Lung (tissue), 12 donors: ENCODE data around the gene RBM26. TPM values are rescaled to one million over a fixed set of nuclear protein-coding genes. Genes with fewer than 3 reads are reported as not detected.

Source experiments
- ATAC-seq: fragments of 200-7000 bp; cut with Tn5 transposase; one replicate; pipeline ENCODE4 v1.9.1; 2020; ENCODE audit warnings: moderate number of reproducible peaks; ENCODE audit not compliant: insufficient read depth, low FRiP score
- DNase-seq, 3 donors: peaks; one replicate each; pipeline ENCODE4 v3.0.0-alpha.2; 2013 to 2017
- H3K27ac ChIP-seq, 2 donors: one replicate each; pipeline ENCODE4 v1.5.1; 2013; ENCODE audit warnings: mild to moderate bottlenecking in 2 of 2, moderate library complexity in 2 of 2, control low read depth in 1 of 2, inconsistent platforms in 1 of 2, low read depth in 1 of 2, low read length in 1 of 2
- H3K27me3 ChIP-seq, 3 donors: one replicate each; pipeline ENCODE4 v1.5.1; 2013; ENCODE audit warnings: low read length in 2 of 3; ENCODE audit not compliant: control insufficient read depth in 3 of 3, insufficient read depth in 3 of 3
- H3K36me3 ChIP-seq, 4 donors: one replicate each; pipeline ENCODE4 v1.5.1; 2013; ENCODE audit warnings: low read length in 4 of 4, mild to moderate bottlenecking in 1 of 4, moderate library complexity in 1 of 4; ENCODE audit not compliant: control insufficient read depth in 4 of 4, insufficient read depth in 4 of 4
- H3K4me1 ChIP-seq, 5 donors: one replicate each; pipeline ENCODE4 v1.5.1; 2013; ENCODE audit warnings: low read length in 5 of 5, mild to moderate bottlenecking in 2 of 5, moderate library complexity in 1 of 5; ENCODE audit not compliant: control insufficient read depth in 5 of 5, insufficient read depth in 5 of 5
- H3K4me3 ChIP-seq: one replicate; pipeline ENCODE4 v1.5.1; 2013; ENCODE audit warnings: mild to moderate bottlenecking, control low read depth, moderate library complexity
- H3K9ac ChIP-seq, 2 donors: one replicate each; pipeline ENCODE4 v1.5.1; 2013; ENCODE audit warnings: low read length in 2 of 2, control low read depth in 1 of 2; ENCODE audit not compliant: insufficient read depth in 1 of 2
- H3K9me3 ChIP-seq, 4 donors: one replicate each; pipeline ENCODE4 v1.5.1; 2013; ENCODE audit warnings: low read length in 3 of 4, mild to moderate bottlenecking in 1 of 4, moderate library complexity in 1 of 4; ENCODE audit not compliant: control insufficient read depth in 4 of 4, insufficient read depth in 3 of 4
- CTCF ChIP-seq: IDR thresholded peaks from 2 replicates; pipeline ENCODE4 v1.5.1; 2012; ENCODE audit warnings: mild to moderate bottlenecking; ENCODE audit errors: control extremely low read depth, extremely low read depth
- WGBS, 2 donors: extraction: QIAGEN DNeasy Blood & Tissue Kit; methylation state at CpG; one replicate each; pipeline ENCODE4 v1.1.7; 2013; 5-methylcytosine and 5-hydroxymethylcytosine counted together
- polyA plus RNA-seq, 2 donors: library from polyadenylated mRNA; stranded (reverse); fragments of 200-250 nt; gene quantifications; one replicate each; pipeline ENCODE4 v1.2.1, GENCODE V29; 2013
- total RNA-seq, 2 donors: library from RNA; depleted of rRNA in 1 of 2; stranded (reverse); fragments of >200 nt in 1 of 2; gene quantifications; one replicate each; pipeline ENCODE4 v1.2.1, GENCODE V29; 2014 to 2021
- donor health status: control.
- donor health status: control.
- donor health status: Bipolar disorder and iron deficiency.
- donor health status: healthy.
- donor health status: DM: yes; HTN: yes; CAD: no.

RBM26 gene
- total and polyA plus RNA-seq, 4 donors, result 12.9 to 91.8 (median 32.3) TPM

- no peak for ATAC-seq
- H3K9ac ChIP-seq, result no peak overlapping the region
Measured at GRCh38 chr13:79307866-79308298, 98.2 kb downstream of the RBM26 start.

DNA sequence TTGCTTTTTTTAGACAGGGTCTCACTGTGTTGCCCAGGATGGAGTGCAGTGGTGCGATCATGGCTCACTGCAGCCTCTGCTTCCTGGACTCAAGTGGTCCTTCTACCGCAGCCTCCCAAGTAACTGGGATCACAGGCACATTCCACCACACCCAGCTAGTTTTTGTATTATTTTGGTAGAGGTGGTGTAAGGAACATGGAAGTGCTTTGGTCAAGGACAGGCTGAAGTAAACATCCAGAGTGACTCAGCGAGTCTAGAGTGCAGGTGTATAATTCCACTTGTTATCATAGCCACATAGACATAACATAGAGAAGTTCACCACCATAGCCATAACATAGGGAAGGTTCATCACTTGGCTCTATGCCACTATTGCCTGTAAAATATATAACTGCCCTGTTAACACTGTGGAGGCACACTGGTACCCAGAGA is 98.6 kb downstream of the RBM26 start:
- Histone ChIP-seq H3K4me3 (no peak overlapping the region), H3K36me3 (no peaks in the 10 kb centered on the region), H3K9me3 (no peaks in the 10 kb centered on the region), H3K4me1 (peaks cover 0 to 34% (median 7%) of the 10 kb centered on the region in 5 donors), H3K27ac (no peak overlapping the region), H3K9ac (no peak overlapping the region), H3K27me3 (no peaks in the 10 kb centered on the region)
- TF ChIP-seq CTCF, result no peak
- DNase-seq, result no peak
- WGBS, 2 donors, result 73 to 88% methylated on average over 3 of the region's 3 CpGs
- ATAC-seq, result peak; percentile 41

More at GRCh38 chr13:79307866-79308298, 98.2 kb downstream of the RBM26 start:
- no peaks in the 10 kb centered on the region for H3K36me3 ChIP-seq
- no peak for TF ChIP-seq CTCF
- no peak overlapping the region for H3K4me3 ChIP-seq
- H3K9me3 ChIP-seq, result no peaks in the 10 kb centered on the region
- H3K27ac ChIP-seq, result no peak overlapping the region
- no peaks in the 10 kb centered on the region for H3K27me3 ChIP-seq
- H3K4me1 ChIP-seq, result peaks cover 0 to 38% (median 7%) of the 10 kb centered on the region in 5 donors
- DNase-seq, result no peak
- 63 to 78% methylated on average over 8 of the region's 8 CpGs for WGBS, 2 donors

DNA sequence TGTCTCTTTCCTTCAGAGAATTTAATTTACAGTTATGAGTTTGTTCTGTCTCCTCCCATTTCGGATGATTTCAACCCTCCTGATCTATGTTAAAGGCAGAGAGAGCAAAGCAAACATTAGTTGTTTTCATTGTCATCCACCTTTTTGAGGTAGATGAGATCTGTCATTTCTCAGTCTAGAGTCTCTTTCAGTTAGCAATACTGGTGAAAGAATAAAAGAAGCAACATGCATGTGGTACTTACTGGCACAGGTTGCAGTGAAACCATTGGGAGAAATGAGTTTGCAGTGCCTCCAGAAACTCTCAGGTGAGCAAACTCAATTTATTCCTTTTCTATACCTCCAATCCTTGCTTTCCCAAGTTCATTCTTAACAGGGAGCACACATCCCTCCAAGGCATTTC is 99.4 kb downstream of the RBM26 start:
- no peaks in the 10 kb centered on the region for H3K36me3 ChIP-seq
- DNase-seq (no peak), ATAC-seq (no peak)
- peaks cover 0 to 28% (median 7%) of the 10 kb centered on the region in 5 donors for H3K4me1 ChIP-seq
- no peak overlapping the region for H3K4me3 ChIP-seq
- WGBS, 2 donors, result 88 to 90% methylated on average over 1 of the region's 1 CpG
- no peak overlapping the region for H3K27ac ChIP-seq
- no peak for TF ChIP-seq CTCF
- H3K9ac ChIP-seq, result no peak overlapping the region
- H3K27me3 ChIP-seq, result no peaks in the 10 kb centered on the region
- no peaks in the 10 kb centered on the region for H3K9me3 ChIP-seq

- 63 to 69% methylated on average over 2 of the region's 2 CpGs for WGBS, 2 donors
- TF ChIP-seq CTCF, result no peak
- H3K27ac ChIP-seq, result no peak overlapping the region
- no peaks in the 10 kb centered on the region for H3K4me1 ChIP-seq
- no peak for DNase-seq
- H3K36me3 ChIP-seq, result no peaks in the 10 kb centered on the region
- ATAC-seq, result no peak
- no peak overlapping the region for H3K9ac ChIP-seq
- no peaks in the 10 kb centered on the region for H3K27me3 ChIP-seq
- no peak overlapping the region for H3K4me3 ChIP-seq
- H3K9me3 ChIP-seq, result peaks cover 0 to 9% (median 0%) of the 10 kb centered on the region in 4 donors
Measured at GRCh38 chr13:79297128-79297527, 108.9 kb downstream of the RBM26 start.
